HG02970 (cell line): ENCODE data around the gene GRM7.

Experiments used
- ATAC-seq: cut with Tn5 transposase; IDR thresholded peaks from one replicate; pipeline ENCODE4 v1.9.1; 2021; ENCODE audit warnings: mild to moderate bottlenecking, moderate library complexity, moderate number of reproducible peaks; ENCODE audit not compliant: unreplicated experiment, low FRiP score

Gene GRM7

DNA sequence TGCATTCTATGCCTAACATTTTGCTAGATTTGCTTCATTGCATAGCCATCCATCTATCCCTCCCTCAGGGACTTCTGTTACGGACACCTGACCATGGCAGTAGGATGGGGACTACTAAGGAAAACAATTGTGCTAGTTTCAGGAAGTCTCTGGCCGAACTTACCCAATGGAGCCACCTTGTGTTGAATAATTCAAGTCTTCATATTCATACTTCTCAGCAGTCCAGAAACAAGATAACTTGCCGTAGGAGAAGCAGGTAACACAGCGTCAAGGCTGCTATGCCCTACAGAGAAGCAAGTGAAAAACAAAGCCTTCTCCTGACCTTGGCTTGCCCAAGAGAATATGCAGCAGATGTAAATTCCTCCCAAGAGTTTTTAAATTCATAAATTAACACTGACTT lies 685.3 kb downstream of the GRM7 start:
- no peak for ATAC-seq

DNA sequence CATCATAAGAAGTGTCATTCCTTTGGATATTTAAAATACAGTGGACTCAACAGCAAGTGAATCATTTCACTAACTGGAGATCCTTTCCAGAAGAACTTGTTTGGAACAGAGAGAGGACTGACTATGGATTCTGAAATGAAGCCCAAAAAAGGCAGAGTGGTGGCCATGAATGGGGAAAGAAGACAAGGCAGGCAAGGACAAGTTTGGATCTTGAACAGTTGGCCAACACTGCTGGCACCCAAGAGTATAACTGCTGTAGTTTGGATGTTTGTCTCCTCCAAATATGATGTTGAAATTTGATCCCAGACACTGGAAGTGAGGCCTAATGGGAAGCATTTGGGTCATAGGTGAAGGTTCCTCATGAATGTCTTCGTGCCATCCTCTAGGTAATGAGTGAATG lies 686.9 kb downstream of the GRM7 start:
- ATAC-seq: no peak

DNA sequence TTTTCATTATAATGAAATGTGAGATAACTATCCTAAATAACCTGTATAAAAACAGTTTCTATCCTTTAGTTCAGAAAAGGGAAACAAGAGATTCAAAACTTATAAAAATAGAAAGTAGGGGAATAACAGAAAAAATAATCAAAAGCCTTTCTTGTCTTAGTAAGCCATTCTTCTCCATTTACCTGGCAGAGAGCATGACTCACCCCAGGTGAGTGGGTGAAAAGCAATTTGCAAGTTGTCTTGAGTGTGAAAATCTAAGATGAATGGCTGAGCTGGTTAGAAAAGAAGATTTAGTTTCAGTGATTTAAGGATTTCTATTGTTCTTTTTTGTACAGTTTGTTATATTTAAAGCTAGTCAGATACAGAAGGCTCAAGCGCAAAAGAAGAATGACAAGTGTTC lies 702.0 kb downstream of the GRM7 start:
- no peak for ATAC-seq

DNA sequence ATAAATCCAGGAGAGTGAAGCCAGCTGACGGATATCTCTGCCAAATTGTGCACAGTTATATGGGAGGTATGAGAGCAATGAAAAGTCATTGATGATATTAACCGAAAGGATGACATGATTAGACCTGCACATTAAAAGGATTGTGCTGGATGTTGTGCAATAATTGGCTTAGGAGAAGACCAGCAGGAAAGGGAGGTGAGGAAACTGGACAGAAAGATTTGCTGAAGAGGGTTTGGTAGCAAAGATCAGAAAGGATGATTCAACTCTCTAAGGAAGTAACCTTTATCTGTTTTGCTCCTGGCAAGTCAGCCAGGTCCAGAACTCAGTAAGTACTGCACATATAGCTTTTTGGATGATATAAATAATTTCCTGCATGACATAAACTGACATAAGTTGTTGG lies 704.7 kb downstream of the GRM7 start:
- ATAC-seq: no peak

DNA sequence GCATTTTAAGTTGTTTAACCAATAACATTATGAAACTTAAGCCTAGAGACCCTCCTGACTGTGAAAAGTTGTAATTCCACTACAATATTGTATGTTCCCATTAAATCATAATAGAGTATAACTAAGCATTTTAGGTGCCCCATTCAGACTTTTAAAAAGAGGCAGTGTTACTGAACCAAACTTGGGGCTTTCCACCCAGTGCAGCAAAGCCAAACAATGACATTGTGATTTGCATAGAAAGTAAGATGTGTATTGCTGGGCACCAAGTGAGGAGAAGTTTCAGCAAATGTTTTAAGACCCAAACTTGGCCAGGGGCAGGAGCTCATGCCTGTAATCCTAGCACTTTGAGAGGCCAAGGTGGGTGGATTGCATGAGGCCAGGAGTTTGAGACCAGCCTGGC lies 706.2 kb downstream of the GRM7 start:
- no peak for ATAC-seq

DNA sequence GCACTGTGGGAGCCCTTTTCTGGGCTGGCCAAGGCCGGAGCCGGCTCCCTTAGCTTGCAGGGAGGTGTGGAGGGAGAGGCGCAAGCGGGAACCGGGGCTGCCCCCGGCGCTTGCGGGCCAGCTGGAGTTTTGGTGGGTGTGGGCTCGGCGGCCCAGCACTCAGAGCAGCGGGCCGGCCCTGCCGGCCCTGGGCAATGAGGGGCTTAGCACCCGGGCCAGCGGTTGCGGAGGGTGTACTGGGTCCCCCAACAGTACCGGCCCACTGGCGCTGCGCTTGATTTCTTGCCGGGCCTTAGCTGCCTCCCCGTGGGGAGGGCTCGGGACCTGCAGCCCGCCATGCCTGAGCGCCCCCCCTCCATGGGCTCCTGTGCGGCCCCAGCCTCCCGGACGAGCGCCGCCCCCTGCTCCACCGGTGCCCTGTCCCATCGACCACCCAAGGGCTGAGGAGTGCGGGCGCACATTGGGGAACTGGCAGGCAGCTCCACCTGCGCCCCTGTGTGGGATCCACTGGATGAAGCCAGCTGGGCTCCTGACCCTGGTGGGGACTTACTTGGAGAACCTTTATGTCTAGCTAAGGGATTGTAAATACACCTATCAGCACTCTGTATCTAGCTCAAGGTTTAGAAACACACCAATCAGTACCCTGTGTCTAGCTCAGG lies 707.7 kb downstream of the GRM7 start:
- no peak for ATAC-seq

DNA sequence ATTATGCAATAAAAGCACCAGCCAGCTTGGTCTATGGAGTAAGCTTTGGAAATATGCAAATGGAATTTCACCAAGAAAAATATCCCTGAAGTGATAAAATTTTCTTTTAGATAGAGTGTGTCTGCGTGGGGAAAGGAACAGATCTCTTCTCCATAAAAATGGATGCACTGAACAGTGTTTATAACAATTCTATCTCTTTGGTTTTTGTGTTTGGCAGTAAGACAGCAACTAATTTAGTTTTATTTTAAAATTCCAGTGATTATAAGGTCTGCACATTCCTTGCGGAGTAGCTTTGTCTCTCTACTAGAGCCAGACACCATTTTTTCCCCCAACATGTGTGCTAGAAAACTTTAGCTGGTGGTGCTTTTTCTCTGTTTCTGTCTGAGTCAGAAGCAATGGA lies 712.4 kb downstream of the GRM7 start:
- ATAC-seq: no peak

DNA sequence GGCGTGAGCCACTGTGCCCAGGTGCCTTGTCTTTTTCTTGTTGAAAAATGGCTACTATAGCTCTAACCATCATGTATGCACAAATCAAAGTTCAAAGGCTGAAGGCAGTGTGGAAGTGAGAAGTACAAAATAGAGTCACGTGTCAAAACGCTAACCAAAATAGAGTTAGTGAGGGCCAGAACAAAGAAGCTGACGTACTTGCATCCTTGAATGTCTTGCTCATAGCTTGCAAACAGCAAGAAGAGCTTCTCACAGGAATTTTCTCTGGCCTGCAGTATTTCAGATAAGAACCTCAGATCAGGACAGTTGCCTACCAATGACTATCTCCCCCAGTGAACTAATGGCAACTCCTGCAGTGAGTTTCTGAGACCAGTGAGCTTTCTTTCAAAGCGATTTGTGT lies 713.5 kb downstream of the GRM7 start:
- ATAC-seq: no peak

DNA sequence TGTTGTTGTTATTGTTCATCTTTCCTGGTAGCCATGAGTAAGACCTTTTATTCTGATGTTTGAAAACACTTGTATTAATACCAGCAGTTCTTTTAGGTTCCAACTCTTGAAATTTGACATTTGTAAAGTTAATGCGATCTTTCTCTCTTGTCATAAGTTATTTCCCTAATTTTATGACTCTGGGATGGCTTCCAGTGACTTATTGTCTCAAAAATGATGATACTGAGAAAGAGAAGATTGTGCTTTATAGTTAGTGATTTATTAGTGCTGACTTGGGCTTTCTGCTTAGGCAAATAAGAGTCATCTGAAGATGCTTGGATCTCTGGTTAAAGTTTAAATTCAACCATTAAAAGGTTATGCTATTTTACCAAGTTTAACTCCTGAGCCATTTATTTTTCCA lies 715.2 kb downstream of the GRM7 start:
- no peak for ATAC-seq

DNA sequence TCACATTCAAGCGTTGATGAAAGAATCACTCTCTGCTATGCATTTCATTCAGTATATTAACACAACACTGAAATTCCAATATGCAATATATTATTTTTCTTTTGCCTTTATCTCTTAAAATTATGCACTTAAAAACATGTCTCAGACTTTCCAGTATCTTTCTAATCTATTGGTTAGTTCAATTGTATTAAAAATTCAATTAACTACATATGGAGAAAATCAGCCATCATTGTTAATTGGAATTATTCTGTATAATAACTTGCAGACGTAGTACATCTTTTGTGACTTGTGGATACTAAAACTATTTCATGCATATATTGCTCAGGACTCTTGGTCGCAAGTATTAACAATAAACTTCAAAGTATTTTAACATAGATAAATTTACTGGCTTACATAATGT lies 715.6 kb downstream of the GRM7 start:
- ATAC-seq: no peak

DNA sequence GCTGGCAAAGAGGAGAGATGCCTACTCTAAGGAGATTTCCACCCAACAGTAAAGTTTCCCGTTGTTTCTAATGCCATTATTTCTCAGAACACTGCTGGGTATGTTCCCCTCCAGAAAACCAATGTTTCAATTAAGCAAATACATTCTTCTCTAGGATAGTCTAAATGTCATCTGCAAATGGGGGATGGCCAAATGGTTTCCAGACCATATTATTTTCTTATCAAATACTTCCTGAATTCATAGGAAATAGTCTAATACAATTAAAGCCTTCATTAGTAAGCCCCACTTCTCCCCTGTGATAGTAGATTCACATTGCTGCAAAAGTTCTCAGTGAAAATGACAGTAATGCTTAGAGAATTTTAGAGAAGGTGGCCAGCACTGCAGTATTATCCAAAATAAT lies 716.6 kb downstream of the GRM7 start:
- ATAC-seq: no peak

DNA sequence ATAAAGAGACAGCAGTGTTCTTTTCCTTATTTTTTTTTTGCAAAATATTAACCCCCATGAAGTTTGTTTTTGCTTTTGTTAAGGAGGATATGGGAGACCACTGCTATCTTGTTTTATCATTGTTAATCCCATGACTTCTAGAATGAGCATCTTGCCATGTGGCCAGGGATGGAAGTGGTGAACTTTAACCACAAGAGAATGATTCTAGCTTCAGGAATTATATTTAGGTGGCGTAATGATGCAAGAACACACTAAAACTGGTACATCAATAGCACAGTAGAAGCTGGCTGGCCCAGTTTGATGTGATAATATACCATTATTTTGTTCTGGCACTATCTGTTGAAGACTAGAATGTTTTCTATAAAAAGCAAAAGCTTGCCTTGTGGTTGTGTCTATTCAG lies 720.9 kb downstream of the GRM7 start:
- no peak for ATAC-seq

DNA sequence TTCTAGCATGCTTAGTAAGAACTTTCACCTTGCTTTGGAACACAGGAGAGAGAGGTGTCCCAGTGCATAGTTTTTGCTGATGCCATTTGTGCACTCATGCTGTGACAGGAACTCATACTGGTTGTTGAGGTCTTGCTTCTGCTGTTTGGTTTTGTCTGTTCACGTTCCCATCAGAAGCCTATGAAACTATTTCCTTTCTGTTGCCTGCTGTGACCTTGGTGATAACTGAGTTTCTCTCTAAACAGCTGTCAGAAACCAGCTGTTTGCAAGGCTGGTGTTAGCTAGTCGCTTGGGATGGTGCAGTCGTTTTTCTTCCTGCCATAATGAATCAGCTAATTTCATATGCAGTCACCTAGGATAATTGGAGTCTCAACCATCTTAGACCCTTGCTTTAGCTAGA lies 724.1 kb downstream of the GRM7 start:
- ATAC-seq: no peak

DNA sequence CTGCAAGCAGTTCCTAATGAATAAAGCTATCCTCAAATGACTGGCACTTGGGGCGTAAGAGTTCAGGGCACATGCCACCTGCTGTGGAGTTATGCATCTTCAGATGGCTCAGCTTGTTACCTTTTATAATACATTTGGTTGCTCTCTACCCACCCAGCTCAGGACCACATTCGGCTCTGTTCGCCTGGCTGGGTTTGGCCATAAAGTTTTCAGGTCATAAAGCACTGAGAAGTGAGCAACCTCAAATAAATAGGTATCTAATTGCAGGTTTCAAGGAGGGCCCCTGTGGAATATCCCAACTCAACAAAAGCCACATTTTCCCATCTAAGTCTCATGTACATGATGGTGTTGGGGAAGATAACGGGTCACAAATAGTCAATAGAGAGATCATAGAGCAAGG lies 727.3 kb downstream of the GRM7 start:
- ATAC-seq: no peak

DNA sequence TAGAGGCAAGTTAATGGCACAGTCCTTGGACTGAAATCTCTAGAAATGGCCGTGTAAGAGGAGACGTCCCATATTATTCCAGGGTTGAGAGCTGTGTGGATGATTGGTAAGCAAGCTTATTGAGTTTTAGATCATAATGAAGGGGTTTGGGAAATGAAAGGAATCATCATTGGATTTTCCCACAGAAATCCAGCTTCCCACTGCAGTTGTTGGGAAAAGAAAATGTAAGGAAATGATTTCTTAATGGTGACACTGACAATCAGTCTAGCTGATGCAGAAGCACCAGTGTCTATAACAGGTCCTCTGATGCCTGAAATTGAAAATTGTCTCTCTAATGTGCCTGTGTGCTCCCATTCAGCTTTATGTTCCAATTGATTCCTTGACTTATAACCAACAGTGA lies 728.6 kb downstream of the GRM7 start:
- ATAC-seq: no peak

DNA sequence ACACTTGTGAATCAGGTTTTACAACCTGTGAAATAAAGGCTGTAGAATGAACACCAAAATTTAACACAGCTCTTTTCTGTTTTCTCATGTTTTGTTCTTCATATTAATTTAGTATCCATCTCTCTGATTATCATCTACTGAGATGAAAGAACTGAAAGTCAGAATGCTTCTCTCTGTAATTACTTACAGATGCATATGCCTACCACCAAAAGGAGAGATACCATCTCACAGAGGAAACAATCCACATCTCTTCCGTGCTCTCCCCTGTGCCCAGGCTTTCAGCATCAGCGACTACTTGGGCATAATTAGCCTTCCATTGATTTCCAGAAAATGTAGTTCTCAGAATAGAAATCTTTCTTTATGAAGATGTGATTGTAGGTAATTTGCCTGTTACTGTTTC lies 741.4 kb downstream of the GRM7 start:
- ATAC-seq: no peak

DNA sequence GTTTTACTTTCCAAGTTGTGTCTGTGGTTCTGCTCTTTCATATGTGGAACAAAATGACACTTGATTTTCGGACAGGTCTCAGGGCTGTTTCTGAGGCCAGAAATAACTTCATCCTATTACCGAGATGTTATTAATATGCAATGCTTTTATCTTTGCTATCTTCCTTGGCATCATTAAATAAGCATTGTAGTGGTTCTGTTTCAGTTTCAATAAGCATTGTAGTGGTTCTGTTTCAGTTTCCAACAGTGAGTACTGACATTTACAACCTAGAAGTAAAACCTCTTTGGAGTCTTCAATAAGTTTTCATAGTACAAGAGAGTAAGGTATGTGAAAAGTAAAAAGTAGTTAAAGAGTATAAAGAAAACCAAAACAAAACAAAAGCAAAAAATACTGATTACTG lies 746.2 kb downstream of the GRM7 start:
- ATAC-seq: no peak

DNA sequence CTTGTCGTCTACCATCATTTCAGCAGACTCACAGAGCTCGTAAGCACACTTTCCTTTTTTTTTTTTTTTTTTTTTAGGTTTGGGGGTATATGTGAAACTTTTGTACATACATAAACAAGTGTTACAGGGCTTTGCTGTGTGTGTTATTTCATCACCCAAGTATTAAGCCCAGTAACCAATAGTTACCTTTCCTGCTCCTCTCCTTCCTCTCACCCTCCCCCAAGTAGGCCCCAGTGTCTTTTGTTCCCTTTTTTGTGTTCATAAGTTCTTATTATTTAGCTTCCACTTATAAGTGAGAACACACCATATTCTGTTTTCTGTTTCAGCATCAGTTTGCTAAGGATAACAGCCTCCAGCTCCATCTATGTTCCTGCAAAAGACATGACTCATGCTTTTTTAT lies 746.8 kb downstream of the GRM7 start:
- ATAC-seq: no peak

DNA sequence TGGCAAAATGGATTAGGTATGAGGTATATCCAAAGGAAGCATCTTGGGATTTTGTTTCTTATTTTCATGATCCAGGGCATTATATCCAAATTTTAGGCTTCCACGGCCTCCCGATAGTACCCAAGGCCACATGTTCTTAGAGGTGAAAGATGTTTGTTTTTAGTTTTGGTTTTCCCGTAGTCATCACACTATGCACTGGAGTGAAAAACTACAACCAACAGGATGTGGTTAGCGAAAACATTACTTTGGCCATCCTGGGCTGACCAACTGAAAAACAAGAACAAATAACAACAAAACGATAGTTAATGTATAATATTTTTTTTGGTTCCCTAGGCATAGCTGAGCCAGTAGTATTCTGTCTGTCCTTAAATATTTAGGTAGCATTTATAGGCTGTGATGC lies 749.7 kb downstream of the GRM7 start:
- no peak for ATAC-seq

DNA sequence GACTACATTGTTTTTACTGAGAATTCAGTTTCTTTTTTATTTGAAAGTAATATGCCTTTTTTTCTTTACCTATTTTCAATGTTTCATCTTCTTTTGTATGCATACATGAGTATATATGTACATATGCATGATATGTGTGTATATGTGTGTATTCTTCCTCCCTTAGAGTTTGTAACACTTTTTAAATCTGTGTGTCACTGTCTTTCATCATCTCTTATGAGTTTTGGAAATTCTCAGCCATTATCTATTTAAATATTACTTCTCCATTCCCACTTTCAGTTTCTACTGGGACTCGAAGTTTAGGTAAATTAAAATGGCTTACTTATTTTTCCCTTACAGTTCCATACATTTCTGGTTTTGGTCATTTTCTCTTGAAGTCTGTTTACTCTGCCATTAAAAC lies 754.1 kb downstream of the GRM7 start:
- no peak for ATAC-seq

DNA sequence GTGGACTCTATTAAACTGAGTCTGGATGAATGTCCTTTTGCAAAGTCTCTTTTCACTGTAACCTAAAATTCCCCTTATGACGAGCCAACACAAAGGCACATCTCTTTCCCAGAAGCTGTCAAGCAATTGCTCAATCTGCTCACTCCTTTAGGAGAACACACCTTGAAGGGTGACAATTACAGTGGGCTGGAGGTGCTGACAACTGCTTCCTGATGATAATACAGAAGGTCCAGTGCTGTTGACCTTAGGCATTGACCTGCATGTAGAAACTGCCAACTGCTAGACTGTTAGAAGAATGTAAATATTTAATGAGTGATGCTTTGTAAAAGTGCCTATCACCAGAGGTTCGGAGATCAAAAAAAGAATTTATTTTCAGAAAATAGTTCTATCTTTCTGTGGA lies 757.7 kb downstream of the GRM7 start:
- ATAC-seq: no peak

DNA sequence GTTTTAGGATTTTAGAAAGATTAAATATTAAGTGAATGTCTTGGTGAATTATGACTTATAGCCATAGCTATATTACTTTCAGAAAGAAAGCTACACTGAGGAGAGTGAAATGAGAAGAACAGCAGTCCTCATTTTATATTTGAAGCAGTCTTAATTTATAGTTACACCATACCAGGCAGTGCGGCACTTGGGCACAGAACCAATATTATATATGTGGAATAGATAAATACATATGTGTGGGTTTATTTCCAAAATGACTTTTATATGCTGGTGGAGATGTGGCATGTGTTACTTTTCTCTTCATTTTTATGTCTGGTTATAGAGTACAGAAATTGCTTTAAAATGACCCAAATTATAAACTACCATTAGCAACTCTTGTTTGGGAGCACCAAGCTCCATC lies 759.5 kb downstream of the GRM7 start:
- no peak for ATAC-seq

DNA sequence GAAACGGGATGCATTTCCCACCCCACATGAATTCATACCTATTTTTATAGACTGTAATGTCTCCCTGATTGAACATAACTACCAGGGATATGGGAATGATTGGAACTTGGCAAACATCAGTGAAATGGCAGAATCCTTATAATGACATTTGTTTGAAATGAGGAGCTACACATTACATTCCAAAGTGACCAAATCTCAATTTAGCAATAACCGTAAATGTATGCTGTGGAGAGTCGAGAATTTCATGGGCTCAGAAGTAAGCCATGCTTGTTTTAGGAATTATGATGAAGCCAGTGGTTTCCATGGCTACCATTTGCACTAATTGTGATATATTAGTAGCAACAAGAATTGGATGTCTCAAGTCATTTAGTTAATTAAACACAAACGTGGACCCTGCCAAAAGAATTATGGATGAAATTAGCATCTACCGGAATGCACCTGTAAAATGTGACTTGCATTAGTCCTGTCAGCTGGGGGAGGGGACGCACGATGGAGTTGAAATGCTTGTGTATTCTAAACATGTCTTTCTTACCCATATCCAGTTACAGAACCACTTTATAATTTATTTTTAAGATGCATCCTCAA lies 760.2 kb downstream of the GRM7 start:
- no peak for ATAC-seq
